Erythroblast (primary cell): Measurements from ENCODE around the gene ZFPM1.

Source experiments
- GATA1 ChIP-seq: IDR thresholded peaks from 2 replicates; pipeline ENCODE4 v1.6.1; 2011; ENCODE audit warnings: low read depth, mild to moderate bottlenecking, control low read depth, low read length, moderate library complexity
- POLR2A ChIP-seq: IDR thresholded peaks from 2 replicates; pipeline ENCODE4 v1.6.1; 2011; ENCODE audit warnings: mild to moderate bottlenecking, low read length

GRCh38 chr16:88432753-88433152 is 20.3 kb upstream of the ZFPM1 start:
- TF ChIP-seq POLR2A: no peak
- no peak for TF ChIP-seq GATA1
